ENCODE results near the gene TFF2. TPM values are rescaled to one million over a fixed set of nuclear protein-coding genes. Genes with fewer than 3 reads are reported as not detected.

Gene TFF2
- polyA plus RNA-seq, 1 donor, result not detected

DNA sequence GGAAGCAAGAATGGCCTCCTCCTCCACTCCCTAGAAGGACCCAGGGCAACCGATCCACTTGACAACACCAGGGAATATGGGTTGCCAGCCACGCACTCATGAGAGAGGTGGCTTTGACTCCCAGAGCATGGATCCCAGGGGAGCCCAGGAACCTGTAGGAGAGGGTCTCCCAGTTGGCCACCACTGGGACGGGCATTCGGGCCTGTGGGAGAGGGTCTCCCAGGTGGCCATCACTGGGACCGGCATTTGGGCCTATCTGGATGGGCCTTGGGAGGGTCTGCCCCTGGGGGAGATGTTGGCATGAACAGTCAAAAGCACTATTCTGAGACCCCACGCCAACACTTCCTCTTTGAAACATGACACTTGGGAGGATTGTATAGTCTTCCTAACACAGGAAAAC is 15.0 kb upstream of the TFF2 start:
- DNase-seq, result no peak

DNA sequence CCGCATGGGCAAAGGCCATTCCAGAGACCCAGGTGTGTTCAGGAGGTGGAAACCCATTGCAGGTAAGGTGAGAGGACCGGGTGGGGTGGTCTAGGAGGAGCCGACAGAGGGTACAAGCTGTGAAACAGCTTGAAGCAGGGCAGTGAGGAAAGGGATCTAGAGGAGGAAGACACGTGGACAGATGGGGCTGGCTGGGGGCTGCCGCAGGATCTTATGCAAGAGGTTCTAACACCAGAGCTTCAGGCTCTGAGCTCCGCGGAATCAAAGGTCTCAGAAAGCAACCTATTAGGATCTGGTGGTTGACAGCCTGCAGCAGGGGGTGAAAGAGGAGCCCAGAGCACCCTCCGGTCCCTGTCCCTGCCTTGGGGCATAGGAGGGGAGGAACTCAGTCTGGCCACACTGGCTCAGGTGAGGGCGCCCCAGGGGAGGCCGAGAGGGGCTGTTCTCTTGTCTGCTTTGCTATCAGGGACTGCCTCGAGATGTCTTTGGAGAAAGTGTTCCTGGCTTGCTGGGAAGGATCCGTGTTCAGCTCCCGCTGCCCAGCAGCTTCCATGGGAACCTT is 13.6 kb upstream of the TFF2 start:
- no peak for DNase-seq

- no peak for DNase-seq
Measured at GRCh38 chr21:42363312-42363711, 12.5 kb upstream of the TFF2 start.

- DNase-seq, result no peak
Measured at GRCh38 chr21:42362700-42363099, 11.9 kb upstream of the TFF2 start.

DNA sequence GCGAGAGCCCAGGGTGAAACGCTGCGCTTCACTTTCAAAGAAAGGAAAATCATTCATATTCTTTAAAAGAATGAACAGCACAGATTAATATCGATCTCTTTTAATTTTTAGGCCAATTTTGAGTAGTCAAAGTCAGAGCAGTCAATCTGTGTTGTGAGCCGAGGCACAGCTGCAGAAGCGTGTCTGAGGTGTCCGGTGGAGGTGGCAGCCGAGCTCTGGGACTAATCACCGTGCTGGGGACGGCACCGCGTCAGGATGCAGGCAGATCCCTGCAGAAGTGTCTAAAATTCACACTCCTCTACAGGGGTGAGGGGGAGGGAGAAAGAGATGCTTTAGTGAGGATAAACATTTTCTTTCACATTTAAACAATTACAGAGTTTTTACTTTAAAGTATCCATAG is 11.4 kb upstream of the TFF2 start:
- DNase-seq, result no peak

GRCh38 chr21:42361286-42361685 is 10.5 kb upstream of the TFF2 start:
- DNase-seq, result no peak

GRCh38 chr21:42360317-42360716 is 9.5 kb upstream of the TFF2 start:
- no peak for DNase-seq

DNA sequence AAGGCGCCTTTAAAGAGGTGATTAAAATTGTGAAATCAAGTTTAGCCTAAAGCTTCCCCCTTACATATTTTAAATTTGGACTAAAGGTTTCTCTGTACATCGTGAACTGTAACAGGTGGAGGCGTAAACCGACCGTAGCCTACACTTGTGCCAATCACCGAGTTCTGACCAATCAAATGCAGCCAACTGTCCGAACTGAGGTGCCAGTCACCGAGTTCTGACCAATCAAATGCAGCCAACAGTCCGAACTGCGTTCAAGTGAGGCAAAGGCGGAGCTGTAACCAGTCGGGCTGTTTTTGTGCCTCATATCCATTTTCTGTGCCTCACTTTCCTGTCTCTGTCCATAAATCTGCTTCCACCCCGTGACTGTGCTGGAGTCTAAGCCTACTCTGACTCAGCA is 8.1 kb upstream of the TFF2 start:
- no peak for DNase-seq

- no peak for DNase-seq
Measured at GRCh38 chr21:42358261-42358660, 7.5 kb upstream of the TFF2 start.

GRCh38 chr21:42357307-42357706 is 6.5 kb upstream of the TFF2 start:
- no peak for DNase-seq

DNA sequence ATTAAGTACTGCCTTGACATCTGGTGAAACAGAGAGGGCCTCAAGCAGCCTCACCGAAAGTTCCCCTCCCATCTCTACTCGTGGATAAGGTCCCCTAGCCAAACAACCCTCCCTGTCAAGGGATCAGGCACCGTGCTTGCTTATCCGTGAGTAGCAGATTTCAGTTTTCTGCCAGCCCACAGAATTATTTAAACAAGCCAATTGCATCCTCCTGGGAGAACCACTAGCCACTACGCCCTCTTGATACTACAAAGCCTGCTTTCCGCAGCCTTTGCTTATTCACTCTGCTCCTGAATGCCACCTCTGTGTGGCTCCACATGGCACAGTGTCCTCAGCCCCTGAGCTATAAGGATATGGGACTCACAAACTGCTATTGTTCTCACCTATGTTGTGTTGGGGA is 5.9 kb upstream of the TFF2 start:
- DNase-seq, result no peak

DNA sequence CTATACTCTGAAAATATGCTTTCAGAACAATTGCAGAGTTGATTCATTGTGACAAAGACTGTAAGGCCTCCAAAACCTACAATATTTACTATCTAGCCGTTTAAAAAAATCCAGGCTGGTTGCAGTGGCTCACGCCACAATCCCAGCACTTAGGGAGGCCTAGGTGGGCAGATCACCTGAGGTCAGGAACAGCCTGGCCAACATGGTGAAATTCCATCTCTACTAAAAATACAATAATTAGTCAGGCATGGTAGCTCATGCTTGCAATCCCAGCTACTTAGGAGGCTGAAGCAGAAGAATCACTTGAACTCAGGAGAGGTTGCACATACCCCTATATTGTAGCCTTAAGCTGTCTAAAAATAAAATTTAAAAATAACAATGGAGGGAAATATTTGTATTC is 5.3 kb upstream of the TFF2 start:
- no peak for DNase-seq

DNA sequence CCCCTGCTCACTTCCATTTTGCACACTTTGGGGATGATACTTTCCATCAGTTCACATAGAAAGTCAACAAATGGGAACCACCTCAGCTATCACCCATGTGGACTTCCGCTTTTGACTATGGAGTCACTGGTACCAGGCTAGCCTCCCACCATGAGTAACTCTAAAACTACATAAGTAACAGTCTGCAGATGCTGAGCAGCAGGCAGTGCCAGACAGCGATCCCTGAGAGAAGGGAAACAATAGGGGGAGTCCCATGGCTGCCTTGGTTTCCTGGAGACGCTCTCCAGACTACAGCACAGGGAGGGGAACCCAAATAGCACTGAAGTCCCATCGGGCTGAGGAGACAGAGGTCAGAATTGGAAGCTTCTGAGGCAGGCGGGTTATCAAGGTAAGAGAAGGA is 2.8 kb upstream of the TFF2 start:
- DNase-seq, result no peak

GRCh38 chr21:42352441-42353095 is 1.8 kb upstream of the TFF2 start:
- DNase-seq, result no peak

DNA sequence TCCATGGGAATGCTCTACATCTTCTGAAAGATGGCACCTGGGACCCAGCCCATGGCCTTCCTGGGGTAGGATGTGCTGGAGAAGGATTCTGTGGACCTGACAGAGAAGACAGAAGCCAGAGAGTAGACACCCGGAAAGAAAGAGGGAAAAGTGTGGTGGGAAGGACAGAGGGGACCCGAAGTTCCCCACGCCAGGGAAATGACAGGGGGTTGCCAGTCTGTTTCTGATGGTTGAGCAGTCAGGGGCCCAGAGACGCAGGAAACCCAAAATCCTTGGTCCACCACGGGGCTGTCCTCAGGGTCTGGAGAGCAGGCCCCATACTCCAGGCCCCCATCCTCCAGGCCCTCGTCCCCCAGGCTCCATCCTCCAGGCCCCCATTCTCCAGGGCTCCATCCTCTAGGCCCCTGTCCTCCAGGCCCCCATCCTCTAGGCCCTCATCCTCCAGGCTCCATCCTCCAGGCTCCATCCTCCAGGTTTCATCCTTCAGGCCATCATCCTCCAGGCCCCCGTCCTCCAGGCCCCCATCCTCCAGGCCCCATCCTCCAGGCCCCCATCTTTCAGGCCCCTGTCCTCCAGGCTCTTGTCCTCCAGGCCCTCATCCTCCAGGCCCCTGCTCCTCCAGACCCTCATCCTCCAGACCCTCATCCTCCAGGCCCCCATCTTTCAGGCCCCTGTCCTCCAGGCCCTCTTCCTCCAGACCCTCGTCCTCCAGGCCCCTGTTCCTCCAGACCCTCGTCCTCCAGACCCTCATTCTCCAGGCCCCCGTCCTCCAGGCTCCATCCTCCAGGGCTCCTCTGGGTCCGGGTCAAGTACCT is 1.0 kb upstream of the TFF2 start:
- no peak for DNase-seq

- DNase-seq, result no peak
Measured at GRCh38 chr21:42350318-42350910, 380 bp downstream of the TFF2 start.

DNA sequence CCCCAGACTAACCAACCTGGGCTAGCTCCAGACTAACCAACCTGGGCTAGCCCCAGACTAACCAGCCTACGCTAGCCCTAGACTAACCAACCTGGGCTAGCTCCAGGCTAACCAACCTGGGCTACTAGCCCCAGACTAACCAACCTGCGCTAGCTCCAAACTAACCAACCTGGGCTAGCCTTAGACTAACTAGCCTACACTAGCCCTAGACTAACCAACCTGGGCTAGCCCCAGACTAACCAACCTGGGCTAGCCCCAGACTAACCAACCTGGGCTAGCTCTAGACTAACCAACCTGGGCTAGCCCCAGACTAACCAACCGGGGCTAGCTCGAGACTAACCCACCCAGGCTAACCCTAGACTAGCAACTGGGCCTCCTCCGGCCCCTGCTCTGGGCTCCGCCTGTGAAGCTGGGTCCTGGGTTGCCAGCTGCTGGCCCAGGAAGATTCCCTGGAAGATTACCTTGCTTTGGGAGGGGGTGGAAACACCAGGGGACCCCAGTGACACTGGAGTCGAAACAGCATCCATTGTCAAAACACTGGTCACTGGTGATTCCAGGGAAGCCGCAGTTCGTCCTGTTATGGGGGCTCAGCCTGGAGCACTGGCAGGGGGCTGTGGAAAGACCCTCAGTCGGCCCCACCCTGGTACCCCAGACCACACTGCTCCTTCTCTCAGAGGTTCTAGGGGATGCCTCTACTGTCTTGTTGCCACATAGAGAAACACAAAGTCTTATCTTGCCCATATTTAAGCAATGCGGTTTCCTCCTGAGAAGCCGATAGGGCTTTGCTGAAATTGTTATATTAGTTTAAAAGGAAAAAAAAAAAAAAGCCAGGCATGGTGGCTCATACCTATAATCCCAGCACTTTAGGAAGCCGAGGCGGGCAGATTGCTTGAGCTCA is 1.1 kb downstream of the TFF2 start:
- no peak for DNase-seq

DNA sequence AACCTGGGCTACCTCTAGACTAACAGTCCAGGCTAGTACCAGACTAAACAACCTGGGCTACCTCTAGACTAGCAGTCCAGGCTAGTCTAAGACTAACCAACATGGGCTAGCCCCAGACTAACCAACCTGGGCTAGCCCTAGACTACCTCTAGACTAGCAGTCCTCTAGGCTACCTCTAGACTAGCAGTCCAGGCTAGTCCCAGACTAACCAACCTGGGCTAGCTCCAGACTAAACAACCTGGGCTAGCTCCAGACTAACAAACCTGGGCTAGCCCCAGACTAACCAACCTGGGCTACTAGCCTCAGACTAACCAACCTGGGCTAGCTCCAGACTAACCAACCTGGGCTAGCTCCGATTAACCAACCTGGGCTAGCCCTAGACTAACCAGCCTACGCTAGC is 2.0 kb downstream of the TFF2 start:
- DNase-seq, result no peak

GRCh38 chr21:42347601-42348327 is 3.0 kb downstream of the TFF2 start:
- no peak for DNase-seq

DNA sequence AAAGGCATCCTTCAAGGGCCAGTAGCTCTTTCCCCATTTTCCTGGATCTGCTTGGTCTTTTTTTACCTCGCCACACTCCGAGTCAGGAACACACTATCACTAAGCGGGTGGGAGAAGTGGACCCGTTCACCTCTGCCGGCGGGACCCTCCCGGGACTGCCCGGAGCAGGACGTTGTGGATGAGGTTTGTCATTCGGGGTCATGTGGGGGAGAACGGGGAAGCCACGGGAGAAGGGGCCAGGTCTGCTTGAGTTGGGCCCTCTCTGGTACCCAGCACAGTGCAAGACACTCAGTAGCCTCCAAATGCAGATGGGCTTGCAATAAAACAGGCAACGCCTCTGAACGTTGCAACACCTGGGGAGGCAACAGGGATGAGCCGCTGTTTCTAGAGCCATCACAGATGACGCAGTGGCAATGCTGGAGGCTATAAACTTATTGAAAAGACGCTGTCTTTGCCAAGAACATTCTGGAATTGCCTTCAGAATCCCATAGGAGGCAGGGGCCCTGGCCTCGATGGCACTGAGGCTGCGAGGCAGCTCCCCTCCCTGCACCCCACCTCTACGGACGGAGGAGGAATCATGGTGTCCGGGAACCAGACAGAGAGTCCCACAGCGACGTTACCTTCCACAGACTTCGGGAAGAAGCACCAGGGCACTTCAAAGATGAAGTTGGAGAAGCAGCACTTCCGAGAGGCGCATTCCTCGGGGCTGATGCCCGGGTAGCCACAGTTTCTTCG is 3.8 kb downstream of the TFF2 start:
- DNase-seq, result no peak

GRCh38 chr21:42346441-42346840 is 4.4 kb downstream of the TFF2 start:
- no peak for DNase-seq
